ENCODE data around the gene STAC.

- TF ChIP-seq POLR2AphosphoS5 (IDR thresholded peaks at IDR 0.05; ENCODE audit: borderline replicate concordance, low read depth, low read length) (no peak), EZH2 (IDR thresholded peaks at IDR 0.05) (no peak), FOXP2 (optimal IDR thresholded peaks at IDR 0.05; ENCODE audit: control extremely low read depth, extremely low read length, insufficient read depth) (no peak)
These were observed 112.7 kb downstream of the STAC start for GRCh38 chr3:36493051-36493450.

Data from SK-N-MC (cell line).